GM18502 (cell line): ENCODE results near the gene BST1.

Experiments
- ATAC-seq: cut with Tn5 transposase; IDR thresholded peaks from one replicate; pipeline ENCODE4 v1.9.1; 2021; ENCODE audit warnings: mild to moderate bottlenecking; ENCODE audit not compliant: unreplicated experiment, poor library complexity

Gene BST1, protein sequence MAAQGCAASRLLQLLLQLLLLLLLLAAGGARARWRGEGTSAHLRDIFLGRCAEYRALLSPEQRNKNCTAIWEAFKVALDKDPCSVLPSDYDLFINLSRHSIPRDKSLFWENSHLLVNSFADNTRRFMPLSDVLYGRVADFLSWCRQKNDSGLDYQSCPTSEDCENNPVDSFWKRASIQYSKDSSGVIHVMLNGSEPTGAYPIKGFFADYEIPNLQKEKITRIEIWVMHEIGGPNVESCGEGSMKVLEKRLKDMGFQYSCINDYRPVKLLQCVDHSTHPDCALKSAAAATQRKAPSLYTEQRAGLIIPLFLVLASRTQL

GRCh38 chr4:15702941-15703403, at the start of gene BST1:
Gene BST1 (plus strand): TSS chr4:15703065. CDS start chr4:15703145, 80 bp downstream.
- peak; percentile 74 for ATAC-seq

GRCh38 chr4:15653420-15653819, 49.4 kb upstream of the BST1 start:
- ATAC-seq = no peak

- peak; percentile 30 for ATAC-seq
Observed at GRCh38 chr4:15653864-15654592, 48.8 kb upstream of the BST1 start.

DNA sequence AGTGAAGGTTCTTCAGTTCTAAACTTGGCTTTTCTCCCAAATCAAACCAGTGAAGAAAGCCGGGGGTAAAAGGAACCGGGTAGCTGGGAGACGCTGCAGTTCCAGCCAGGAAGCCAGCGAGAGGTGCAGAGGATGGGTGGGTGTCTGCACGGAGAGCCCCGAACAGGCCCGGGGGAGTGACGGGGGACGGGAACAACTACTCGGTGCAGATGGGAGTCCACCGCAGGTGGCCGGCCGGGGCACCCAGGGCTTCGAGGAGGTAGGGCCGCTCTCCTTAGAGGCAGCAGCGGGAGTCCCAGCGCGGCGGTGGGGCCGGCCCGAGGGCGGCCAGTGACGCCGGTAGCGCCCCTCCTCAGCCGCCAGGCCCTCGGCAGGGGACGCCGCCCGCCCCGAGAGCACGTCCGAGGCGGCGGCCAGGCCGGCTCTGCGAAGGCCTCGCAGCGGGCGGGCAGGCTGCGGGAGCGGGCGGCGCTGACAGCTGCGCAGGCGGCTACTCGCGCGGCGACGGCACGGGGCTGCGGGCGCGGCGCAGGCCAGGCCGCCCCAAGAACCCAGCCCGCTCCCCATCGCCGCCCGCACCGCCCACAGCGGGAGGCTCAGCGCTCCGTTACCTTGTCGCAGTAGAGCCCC, 48.2 kb upstream of the BST1 start:
- peak; percentile 55 for ATAC-seq

DNA sequence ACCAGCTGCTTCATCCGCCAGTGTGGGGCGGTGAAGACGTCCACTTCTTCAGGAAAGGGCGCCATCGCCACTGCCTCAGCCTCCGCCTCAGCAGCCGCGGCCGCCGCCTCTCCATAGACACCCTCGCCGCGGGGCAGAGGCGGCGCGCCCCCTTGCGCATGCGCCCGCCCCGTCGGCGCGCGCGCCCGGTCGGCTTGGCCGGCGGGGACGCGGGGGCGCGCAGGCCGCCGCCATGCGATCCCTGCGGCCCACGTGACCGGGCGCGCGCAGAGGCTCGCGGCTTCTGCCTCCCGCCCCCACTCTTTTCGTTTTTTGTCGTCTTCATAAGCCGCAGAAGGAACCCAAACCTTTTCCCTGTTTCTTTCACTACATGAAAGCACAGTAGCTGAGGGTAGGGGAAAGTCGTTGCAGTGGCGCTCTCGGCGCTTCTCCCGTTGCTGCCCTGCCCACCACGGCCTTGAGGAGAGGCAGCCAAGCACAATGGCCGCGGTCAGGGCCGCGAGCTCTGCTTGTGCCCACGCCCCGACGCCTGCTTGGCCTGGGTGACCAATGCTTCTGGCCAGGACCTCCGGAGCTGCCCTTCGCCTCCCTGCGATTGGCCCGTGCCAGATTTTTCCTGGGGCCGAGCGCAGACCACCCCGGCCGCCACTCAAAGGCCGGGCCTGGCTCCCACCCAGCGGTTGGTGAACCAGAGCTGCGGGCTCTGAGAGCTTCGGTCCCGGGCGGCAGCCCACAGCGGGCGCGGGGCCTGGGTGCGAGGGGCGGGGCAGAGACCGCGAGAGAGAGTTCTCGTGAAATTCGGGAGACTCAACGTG, 47.4 kb upstream of the BST1 start, which contains the start of gene FBXL5:
TSS of gene FBXL5 (minus strand) at position 135 of the 815 bp plus-strand sequence. CDS start at position 65, 70 bp downstream.
- ATAC-seq = peak; percentile 74

- ATAC-seq = no peak
Observed at GRCh38 chr4:15656038-15656470, 46.8 kb upstream of the BST1 start.

DNA sequence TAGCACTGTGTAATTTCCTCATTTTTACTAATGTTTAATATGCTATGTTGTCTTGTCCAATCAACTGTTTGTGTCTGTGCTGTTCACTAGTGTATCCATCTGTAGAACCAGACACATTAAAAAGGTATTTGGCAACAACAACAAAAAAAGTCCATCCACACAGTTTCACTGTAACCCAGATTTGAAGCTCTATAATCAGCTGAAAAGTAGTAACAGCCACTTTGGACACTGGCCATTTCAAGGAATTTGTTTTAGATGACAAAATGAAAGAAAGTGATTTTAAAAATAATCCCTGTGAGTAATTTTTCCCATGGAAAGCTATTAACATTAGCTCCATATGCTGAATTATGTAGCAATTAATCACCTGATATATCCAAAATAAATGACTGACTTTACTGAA, 45.5 kb upstream of the BST1 start:
- no peak for ATAC-seq

GRCh38 chr4:15658136-15658770, 44.6 kb upstream of the BST1 start:
- no peak for ATAC-seq

DNA sequence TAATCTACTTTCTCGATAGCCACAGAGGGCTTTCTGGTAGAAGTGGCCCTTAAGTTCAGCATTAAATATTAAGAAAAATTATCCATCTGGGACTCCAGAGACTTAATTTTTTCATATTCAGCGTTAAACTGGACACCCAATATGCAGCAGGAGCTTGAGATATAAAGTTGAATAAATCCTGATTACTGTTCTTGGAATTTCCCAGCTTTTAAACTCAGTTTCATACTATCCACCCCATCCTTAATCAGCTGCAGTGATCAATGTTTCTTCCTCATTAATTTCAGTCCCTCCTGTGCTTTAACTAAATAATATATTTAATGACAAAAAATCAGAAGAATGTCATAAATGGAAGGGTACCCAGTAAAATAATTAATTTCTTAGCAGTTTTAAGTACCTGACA, 44.1 kb upstream of the BST1 start:
- no peak for ATAC-seq

DNA sequence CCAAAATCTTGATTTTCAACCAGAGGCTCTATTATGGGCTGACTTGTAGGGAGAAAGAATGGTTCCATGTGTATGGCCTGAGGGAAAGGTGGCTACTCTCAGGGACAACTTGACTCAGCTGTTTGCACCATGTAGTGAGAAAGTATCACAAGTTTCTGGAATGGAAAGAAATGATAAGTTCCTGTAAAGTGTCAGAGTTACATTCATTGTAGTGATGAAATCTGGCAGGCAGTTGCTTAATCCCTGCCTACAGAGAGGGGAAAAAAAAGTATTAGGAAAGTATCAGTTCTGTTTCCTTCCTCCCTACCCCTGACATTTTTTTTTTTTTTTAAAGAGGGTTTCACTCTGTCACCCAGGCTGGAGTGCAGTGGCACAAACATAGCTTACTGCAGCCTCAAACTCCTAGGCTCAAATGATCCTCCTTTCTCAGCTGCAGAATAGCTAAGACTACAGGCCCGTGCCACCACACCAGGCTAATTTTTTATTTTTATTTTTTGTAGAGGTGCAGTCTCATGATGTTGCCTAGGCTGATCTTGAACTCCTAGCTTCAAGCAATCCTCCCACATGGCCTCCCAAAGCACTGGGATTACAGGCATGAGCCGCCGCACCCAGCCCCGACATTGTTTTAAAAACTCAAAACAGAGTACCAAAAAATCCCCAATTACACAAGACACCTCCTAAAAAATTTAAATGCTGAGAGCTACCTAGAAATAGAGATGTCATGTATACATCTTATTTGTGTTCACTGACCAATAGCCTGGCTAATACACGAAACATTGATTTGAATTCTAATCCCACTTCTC, 42.9 kb upstream of the BST1 start:
- no peak for ATAC-seq

DNA sequence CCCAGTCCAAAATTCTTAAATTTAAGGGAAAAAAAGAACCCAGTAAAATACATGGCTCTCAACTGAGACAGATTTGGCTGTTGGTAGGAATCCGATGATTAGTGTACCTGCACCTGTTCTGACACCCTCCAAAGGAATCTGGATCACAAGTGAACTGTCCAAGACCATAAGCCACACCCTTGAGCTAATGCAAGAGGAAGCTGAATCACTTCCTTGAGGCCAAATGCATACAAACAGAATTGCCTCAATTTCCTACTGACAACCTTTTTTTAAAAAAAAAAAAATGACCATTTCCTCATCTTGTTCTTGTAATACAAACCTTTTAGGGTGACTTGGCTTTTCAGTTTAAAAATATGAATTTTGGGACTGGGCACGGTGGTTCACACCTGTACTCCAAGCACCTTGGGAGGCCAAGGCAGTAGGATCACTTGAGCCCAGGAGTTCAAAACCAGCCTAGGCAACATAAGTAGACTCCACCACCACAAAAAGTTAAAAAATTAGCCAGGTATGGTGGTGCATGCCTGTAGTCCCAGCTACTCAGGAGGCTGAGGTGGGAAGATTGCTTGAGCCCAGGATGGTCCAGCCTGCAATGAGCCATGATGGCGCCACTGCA, 37.0 kb upstream of the BST1 start:
- ATAC-seq = no peak

DNA sequence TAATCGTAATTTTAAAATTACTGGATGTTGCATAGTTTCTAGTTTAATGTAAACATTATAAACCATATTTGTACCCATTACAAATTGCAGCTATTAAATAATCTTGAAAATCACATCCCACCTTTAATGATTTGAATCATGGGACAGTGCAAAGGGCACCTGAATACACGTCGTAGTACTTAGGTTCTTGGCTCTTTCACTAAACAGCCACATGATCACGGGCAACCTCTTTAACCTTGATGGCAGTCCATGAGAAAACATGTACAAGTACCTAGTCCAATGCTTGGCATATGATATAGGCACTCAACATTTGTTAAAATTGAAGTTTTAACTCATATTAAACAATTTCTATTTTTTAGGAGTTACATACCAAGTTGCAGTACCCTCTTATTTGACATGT, 35.9 kb upstream of the BST1 start:
- ATAC-seq = no peak

DNA sequence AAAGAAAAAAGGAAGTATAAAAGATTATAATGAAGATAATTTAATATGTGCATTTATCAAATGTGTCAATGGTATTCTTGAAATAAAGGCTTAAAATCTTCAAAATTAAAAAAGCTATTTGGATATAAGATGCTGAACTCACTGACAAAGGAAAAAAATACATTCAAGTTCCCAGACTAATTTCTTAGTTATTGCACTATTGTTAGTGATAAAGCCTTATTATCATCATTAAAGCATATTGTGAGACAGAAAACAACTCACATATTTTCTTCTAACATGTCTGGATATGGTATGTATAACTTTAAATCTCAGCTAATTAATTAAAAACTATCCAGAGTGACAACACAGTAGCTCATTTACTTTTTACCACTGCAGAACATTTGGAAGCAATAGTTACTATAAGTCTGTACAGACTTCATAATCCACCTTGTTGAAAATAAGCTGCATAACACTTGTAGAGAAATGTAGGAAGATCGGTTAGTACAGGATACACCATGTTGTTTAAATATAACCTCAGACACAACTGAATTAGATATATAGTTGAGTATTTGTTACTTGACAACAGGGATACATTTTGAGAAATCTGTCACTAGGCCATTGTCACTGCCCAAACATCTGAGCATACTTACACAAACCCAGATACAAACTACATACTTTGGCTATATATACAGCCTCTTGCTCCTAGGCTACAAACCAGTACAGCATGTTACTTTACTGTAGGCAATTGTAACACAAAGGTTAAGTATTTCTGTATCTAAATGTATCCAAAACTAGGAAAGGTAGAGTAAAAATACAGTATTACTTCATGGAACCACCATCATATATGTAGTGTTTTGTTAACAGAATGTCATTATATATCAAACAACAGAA, 34.1 kb upstream of the BST1 start:
- no peak for ATAC-seq

GRCh38 chr4:15670576-15670975, 32.3 kb upstream of the BST1 start:
- no peak for ATAC-seq

DNA sequence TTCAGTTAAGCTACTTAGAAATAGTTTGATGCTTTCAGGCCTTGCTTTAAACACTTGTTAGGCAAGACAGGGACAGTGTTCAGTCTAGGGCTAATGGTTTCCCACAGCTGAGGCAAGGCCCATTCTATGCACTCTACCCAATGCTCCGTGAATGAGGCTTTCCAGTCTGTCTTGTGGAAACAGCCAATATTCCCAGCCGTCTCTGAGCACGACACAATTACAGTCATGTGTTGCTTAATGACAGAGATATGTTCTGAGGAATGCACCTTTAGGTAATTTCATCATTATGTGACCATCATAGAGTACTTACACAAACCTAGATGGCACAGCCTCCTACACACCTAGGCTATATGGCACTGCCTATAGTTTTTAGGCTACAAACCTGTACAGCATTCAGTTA, 30.8 kb upstream of the BST1 start:
- no peak for ATAC-seq

DNA sequence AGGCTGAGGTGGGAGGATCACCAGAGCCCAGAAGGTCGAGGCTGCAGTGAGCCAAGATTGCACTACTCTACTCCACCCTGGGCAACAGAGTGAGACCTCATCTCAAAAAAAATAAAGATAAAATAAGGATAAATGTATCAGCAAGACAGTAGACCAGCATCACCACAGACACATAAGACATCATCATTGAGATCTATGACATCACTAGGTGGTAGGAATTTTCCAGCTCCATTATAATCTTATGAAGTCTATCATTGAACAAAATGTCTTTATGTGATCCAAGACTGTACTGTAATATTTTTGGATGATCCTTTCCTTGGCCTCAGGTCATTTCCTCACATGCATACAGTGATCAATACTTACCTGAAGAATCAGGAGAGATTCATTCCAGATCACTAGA, 29.5 kb upstream of the BST1 start:
- ATAC-seq = no peak

DNA sequence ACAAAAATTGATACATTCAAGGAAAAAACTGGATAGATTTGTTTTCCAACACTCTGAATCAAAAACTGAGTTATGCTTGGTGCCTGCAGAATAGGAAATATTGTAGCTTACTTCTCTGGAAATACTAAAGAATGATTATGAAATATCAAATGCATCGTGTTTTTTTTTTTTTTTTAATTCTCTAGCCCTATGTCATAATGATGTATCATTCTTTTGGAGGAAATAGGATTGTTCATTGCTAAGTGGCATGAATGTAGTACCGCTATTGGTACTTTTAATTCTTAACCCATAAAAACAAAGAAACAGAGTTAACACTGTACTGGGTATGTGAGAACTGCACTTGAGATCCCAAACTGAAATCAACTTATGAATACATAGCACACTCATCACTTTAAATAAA, 28.8 kb upstream of the BST1 start:
- no peak for ATAC-seq

GRCh38 chr4:15674926-15675325, 27.9 kb upstream of the BST1 start:
- no peak for ATAC-seq
